Neural cell (in vitro differentiated cells): Measurements from ENCODE around the gene DISP2. TPM values are rescaled to one million over a fixed set of nuclear protein-coding genes. Genes with fewer than 3 reads are reported as not detected.
A peak's percentile ranks its signal among the peaks of the same experiment; 100 is the strongest.

ENCODE experiments used
- H2AFZ ChIP-seq: fragments of 200-600, 300-800 bp; sonication (generic), shearing (Covaris generic); 2 replicates; pipeline ENCODE4 v1.6.0; 2014; ENCODE audit warnings: low read depth, mild to moderate bottlenecking, antibody characterized with exemption, low read length, moderate library complexity
- H3F3A ChIP-seq: fragments of 200-600 bp; shearing (Covaris generic); 2 replicates; pipeline ENCODE4 v1.6.1; 2016; ENCODE audit warnings: mild to moderate bottlenecking, moderate library complexity, mixed read lengths, antibody characterized with exemption, low read length; ENCODE audit not compliant: insufficient read depth, poor library complexity, severe bottlenecking
- H3K27ac ChIP-seq: fragments of 200-600, 300-800 bp; sonication (generic), shearing (Covaris generic); 2 replicates; pipeline ENCODE4 v1.5.1; 2014; ENCODE audit warnings: mild to moderate bottlenecking, low read length, moderate library complexity
- H3K27me3 ChIP-seq: fragments of 300-800, 200-600 bp; sonication (generic), shearing (Covaris generic); 2 replicates; pipeline ENCODE4 v1.6.0; 2014; ENCODE audit warnings: mild to moderate bottlenecking, low read depth, low read length, moderate library complexity; ENCODE audit not compliant: insufficient read depth
- H3K36me3 ChIP-seq: fragments of 300-800, 200-600 bp; sonication (generic), shearing (Covaris generic); 2 replicates; pipeline ENCODE4 v1.5.1; 2014; ENCODE audit warnings: mild to moderate bottlenecking, antibody characterized with exemption, low read length, moderate library complexity; ENCODE audit not compliant: insufficient read depth
- H3K4me2 ChIP-seq: fragments of 300-800, 200-600 bp; sonication (generic), shearing (Covaris generic); 2 replicates; pipeline ENCODE4 v1.6.0; 2014; ENCODE audit warnings: mild to moderate bottlenecking, low read length
- H3K4me3 ChIP-seq: fragments of 300-800, 200-600 bp; sonication (generic), shearing (Covaris generic); 2 replicates; pipeline ENCODE4 v1.5.1; 2014; ENCODE audit warnings: mild to moderate bottlenecking, low read length, moderate library complexity
- H3K79me2 ChIP-seq: fragments of 200-600 bp; shearing (Covaris generic); replicated peaks from 2 replicates; pipeline ENCODE4 v1.6.0; 2014; ENCODE audit warnings: mild to moderate bottlenecking, low read length, moderate library complexity; ENCODE audit not compliant: insufficient read depth
- H3K9ac ChIP-seq: fragments of 300-800, 200-600 bp; sonication (generic), shearing (Covaris generic); 2 replicates; pipeline ENCODE4 v1.6.1; 2016; ENCODE audit warnings: mild to moderate bottlenecking, low read length, mixed read lengths
- H3K9me2 ChIP-seq: fragments of 200-600 bp; shearing (Covaris generic); 2 replicates; pipeline ENCODE4 v1.6.1; 2016; ENCODE audit warnings: mild to moderate bottlenecking, low read length, mixed read lengths; ENCODE audit not compliant: insufficient read depth
- H3K9me3 ChIP-seq: fragments of 200-600, 300-800 bp; sonication (generic), shearing (Covaris generic); 2 replicates; pipeline ENCODE4 v1.6.1; 2016; ENCODE audit warnings: mild to moderate bottlenecking, mixed run types, low read length, moderate library complexity, mixed read lengths
- H4K20me1 ChIP-seq: fragments of 200-600 bp; shearing (Covaris generic); 2 replicates; pipeline ENCODE4 v1.6.1; 2016; ENCODE audit warnings: mild to moderate bottlenecking, mixed run types; ENCODE audit not compliant: insufficient read depth
- CTCF ChIP-seq: fragments of 450-650 bp; IDR thresholded peaks from 2 replicates; pipeline ENCODE4 v1.5.1; 2014; ENCODE audit warnings: antibody characterized with exemption, mild to moderate bottlenecking, moderate library complexity; ENCODE audit not compliant: poor library complexity, severe bottlenecking
- EP300 ChIP-seq: fragments of 450-650 bp; conservative IDR thresholded peaks from 2 replicates; pipeline ENCODE4 v1.6.1; 2014; ENCODE audit warnings: antibody characterized with exemption, mild to moderate bottlenecking, moderate library complexity; ENCODE audit not compliant: poor library complexity, severe bottlenecking
- EZH2 ChIP-seq: fragments of 200-600, 300-800 bp; shearing (Covaris generic), sonication (generic); IDR thresholded peaks from 2 replicates; pipeline ENCODE4 v1.6.1; 2014; ENCODE audit warnings: antibody characterized with exemption, low read length, borderline replicate concordance, mild to moderate bottlenecking; ENCODE audit not compliant: insufficient read depth, poor library complexity, severe bottlenecking
- MXI1 ChIP-seq: fragments of 450-650 bp; conservative IDR thresholded peaks from 2 replicates; pipeline ENCODE4 v1.6.1; 2014; ENCODE audit warnings: antibody characterized with exemption, mild to moderate bottlenecking; ENCODE audit not compliant: poor library complexity, severe bottlenecking
- POLR2AphosphoS5 ChIP-seq: IDR thresholded peaks from 2 replicates; pipeline ENCODE4 v1.6.1; 2012
- RAD21 ChIP-seq: fragments of 450-650 bp; conservative IDR thresholded peaks from 2 replicates; pipeline ENCODE4 v1.6.1; 2014; ENCODE audit warnings: antibody characterized with exemption, mild to moderate bottlenecking, moderate library complexity
- REST ChIP-seq: IDR thresholded peaks from 2 replicates; pipeline ENCODE4 v1.6.1; 2012; ENCODE audit warnings: borderline replicate concordance
- SMC3 ChIP-seq: fragments of 450-650 bp; conservative IDR thresholded peaks from 2 replicates; pipeline ENCODE4 v1.6.1; 2014; ENCODE audit warnings: antibody characterized with exemption, mild to moderate bottlenecking, moderate library complexity; ENCODE audit not compliant: poor library complexity
- TAF1 ChIP-seq: IDR thresholded peaks from 2 replicates; pipeline ENCODE4 v1.6.1; 2012; ENCODE audit warnings: low read depth
- polyA plus RNA-seq: library from polyadenylated mRNA; depleted of rRNA; stranded (reverse); fragments of >200 nt; gene quantifications from 2 replicates; pipeline ENCODE4 v1.2.3, GENCODE V29; 2014

Gene DISP2
- polyA plus RNA-seq, 1 donor from 2014 or later = 26.0 TPM

- TF ChIP-seq MXI1 = no peak
- TF ChIP-seq REST = no peak
- TF ChIP-seq POLR2AphosphoS5 = no peak
- TF ChIP-seq EP300 = no peak
- TF ChIP-seq CTCF = no peak
- TF ChIP-seq TAF1 = no peak
- no peak for TF ChIP-seq RAD21
- TF ChIP-seq SMC3 = no peak
- TF ChIP-seq EZH2 = no peak
- Histone ChIP-seq H3K36me3 (no peaks in the 10 kb centered on the region), H3K9me3 (no peaks in the 10 kb centered on the region), H3K27me3 (no peaks in the 10 kb centered on the region), H3K9ac (peak within 1 kb of the TSS; percentile 20), H3K9me2 (no peaks in the 10 kb centered on the region), H3K4me2 (no peak within 1 kb of the TSS), H2AFZ (no peak within 1 kb of the TSS), H3K27ac (no peak within 1 kb of the TSS), H4K20me1 (no peaks in the 10 kb centered on the region), H3K4me3 (no peak within 1 kb of the TSS), H3F3A (no peaks in the 10 kb centered on the region), H3K79me2 (no peaks in the 10 kb centered on the region)
Observed at GRCh38 chr15:40340740-40341400, 17.1 kb upstream of the DISP2 start, which contains the start of gene CCDC9B. CCDC9B (minus strand) TSS chr15:40340939; CDS start chr15:40340819, 120 bp downstream.

GRCh38 chr15:40342416-40343320 lies 15.4 kb upstream of the DISP2 start:
- no peak overlapping the region for H2AFZ ChIP-seq
- TF ChIP-seq SMC3 (no peak), CTCF (no peak), TAF1 (no peak), POLR2AphosphoS5 (no peak), REST (no peak), RAD21 (no peak), EP300 (no peak), MXI1 (no peak), EZH2 (no peak)
- H3K9ac ChIP-seq = no peak overlapping the region
- H3K27ac ChIP-seq = no peak overlapping the region
- no peak overlapping the region for H3K4me3 ChIP-seq
- no peaks in the 10 kb centered on the region for H3K27me3 ChIP-seq
- no peaks in the 10 kb centered on the region for H4K20me1 ChIP-seq
- H3K36me3 ChIP-seq = no peaks in the 10 kb centered on the region
- no peaks in the 10 kb centered on the region for H3K79me2 ChIP-seq
- no peaks in the 10 kb centered on the region for H3K9me2 ChIP-seq
- no peak overlapping the region for H3K4me2 ChIP-seq
- no peaks in the 10 kb centered on the region for H3K9me3 ChIP-seq
- no peaks in the 10 kb centered on the region for H3F3A ChIP-seq
